A549 treated with CORT108297 at 1 μM for 4 hours (cell line): ENCODE measurements around the gene PTPN7. TPM values are rescaled to one million over a fixed set of nuclear protein-coding genes. Genes with fewer than 3 reads are reported as not detected.

Experiments
- total RNA-seq: library from RNA; stranded (reverse); fragments of 200-300 nt; extraction: Qiagen RNA extraction; gene quantifications from 5 replicates; pipeline ENCODE4 v1.2.3, GENCODE V29; 2022

The PTPN7 gene
- total RNA-seq: 0.07 to 0.10 TPM in 2 of 5 replicates, not detected in the others

GRCh38 chr1:202160377-202160940, at the start of gene PTPN7:
TSS of gene PTPN7 (minus strand) at chr1:202160602. CDS start at chr1:202159402, 1,200 bp downstream.

GRCh38 chr1:202193614-202194327, 33.4 kb upstream of the PTPN7 start, which contains the start of gene LGR6:
TSS of gene LGR6 (plus strand) at chr1:202193799. CDS start at chr1:202193990, 191 bp downstream.

GRCh38 chr1:202144402-202145067, 15.9 kb downstream of the PTPN7 start, which contains the start of gene ARL8A:
TSS of gene ARL8A (minus strand) at chr1:202144737. CDS start at chr1:202144572, 165 bp downstream.

GRCh38 chr1:202122639-202123335, 37.6 kb downstream of the PTPN7 start, which contains the start of gene GPR37L1:
TSS of gene GPR37L1 (plus strand) at chr1:202122917. CDS start at chr1:202122964, 47 bp downstream.

Other genes starting within 250 kb of the PTPN7 start
- gene LMOD1, start 214.1 kb downstream of the PTPN7 start, total RNA-seq: not detected in 5 replicates
- 93.4 to 156 TPM (median 98.8 TPM) in 5 replicates for gene TIMM17A, start 205.1 kb downstream of the PTPN7 start, total RNA-seq
- 85.6 to 92.9 TPM (median 88.3 TPM) in 5 replicates for gene RNPEP, start 178.0 kb downstream of the PTPN7 start, total RNA-seq
- gene ELF3, start 150.0 kb downstream of the PTPN7 start, total RNA-seq: 183 to 288 TPM (median 257 TPM) in 5 replicates
- 0.10 to 0.19 TPM (median 0.16 TPM) in 5 replicates for gene GPR37L1, start 37.7 kb downstream of the PTPN7 start, total RNA-seq
- gene ARL8A, start 15.9 kb downstream of the PTPN7 start, total RNA-seq: 39.8 to 53.3 TPM (median 46.4 TPM) in 5 replicates
- gene LGR6, start 33.2 kb upstream of the PTPN7 start, total RNA-seq: 0.35 to 1.1 TPM (median 0.55 TPM) in 5 replicates
- gene UBE2T, start 181.3 kb upstream of the PTPN7 start, total RNA-seq: 73.3 to 81.7 TPM (median 75.0 TPM) in 5 replicates
- gene PPP1R12B, start 188.1 kb upstream of the PTPN7 start, total RNA-seq: 1.2 to 2.7 TPM (median 1.9 TPM) in 5 replicates